Measurements from ENCODE around the gene KLHL12.

- no peak for TF ChIP-seq CTCF (IDR thresholded peaks at IDR 0.05)
- no peak for TF ChIP-seq POLR2A (IDR thresholded peaks at IDR 0.05)
Observed at GRCh38 chr1:202952099-202952498, 25.1 kb upstream of the KLHL12 start.
